ENCODE data around the gene CD59. TPM values are rescaled to one million over a fixed set of nuclear protein-coding genes. Genes with fewer than 3 reads are reported as not detected.

The CD59 gene
- total RNA-seq, 1 experiment from 2014 or later, result 204 TPM

GRCh38 chr11:33697997-33698396, 38.2 kb downstream of the CD59 start:
- no peaks in the 10 kb centered on the region for H3K36me3 ChIP-seq (ENCODE audit: insufficient read depth, low read length, poor library complexity, severe bottlenecking)
- no peak for TF ChIP-seq EZH2 (IDR thresholded peaks at IDR 0.05; ENCODE audit: borderline replicate concordance, low read depth, low read length, poor library complexity, severe bottlenecking)
- TF ChIP-seq, protein P1, sequence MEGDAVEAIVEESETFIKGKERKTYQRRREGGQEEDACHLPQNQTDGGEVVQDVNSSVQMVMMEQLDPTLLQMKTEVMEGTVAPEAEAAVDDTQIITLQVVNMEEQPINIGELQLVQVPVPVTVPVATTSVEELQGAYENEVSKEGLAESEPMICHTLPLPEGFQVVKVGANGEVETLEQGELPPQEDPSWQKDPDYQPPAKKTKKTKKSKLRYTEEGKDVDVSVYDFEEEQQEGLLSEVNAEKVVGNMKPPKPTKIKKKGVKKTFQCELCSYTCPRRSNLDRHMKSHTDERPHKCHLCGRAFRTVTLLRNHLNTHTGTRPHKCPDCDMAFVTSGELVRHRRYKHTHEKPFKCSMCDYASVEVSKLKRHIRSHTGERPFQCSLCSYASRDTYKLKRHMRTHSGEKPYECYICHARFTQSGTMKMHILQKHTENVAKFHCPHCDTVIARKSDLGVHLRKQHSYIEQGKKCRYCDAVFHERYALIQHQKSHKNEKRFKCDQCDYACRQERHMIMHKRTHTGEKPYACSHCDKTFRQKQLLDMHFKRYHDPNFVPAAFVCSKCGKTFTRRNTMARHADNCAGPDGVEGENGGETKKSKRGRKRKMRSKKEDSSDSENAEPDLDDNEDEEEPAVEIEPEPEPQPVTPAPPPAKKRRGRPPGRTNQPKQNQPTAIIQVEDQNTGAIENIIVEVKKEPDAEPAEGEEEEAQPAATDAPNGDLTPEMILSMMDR (conservative IDR thresholded peaks at IDR 0.05; ENCODE audit: low read depth, low read length), result no peak
- no peaks in the 10 kb centered on the region for H3K9me3 ChIP-seq (ENCODE audit: low read depth, low read length, poor library complexity, severe bottlenecking)
- intact Hi-C loops (cut with micrococcal nuclease; ENCODE audit: unreplicated experiment), result no loop called here
- H3K4me1 ChIP-seq (ENCODE audit: insufficient read depth, low read length, poor library complexity, severe bottlenecking), result peaks cover 63% of the 10 kb centered on the region
- ChIA-PET CTCF (no interaction called here), POLR2A (ENCODE audit: low non-redundant PET) (no interaction called here)
- H3K4me3 ChIP-seq (ENCODE audit: low read depth, low read length, poor library complexity, severe bottlenecking), result no peak overlapping the region
- H3K27ac ChIP-seq (ENCODE audit: low read depth, low read length, poor library complexity, severe bottlenecking), result no peak overlapping the region
- BruUV-seq (replicated peaks), result no TSS peak
- DNase-seq (ENCODE audit: low spot score), result no peak
- no peaks in the 10 kb centered on the region for H3K27me3 ChIP-seq (replicated peaks; ENCODE audit: insufficient read depth, low read depth, low read length, poor library complexity)

- no TSS peak for BruUV-seq (replicated peaks)
- H3K36me3 ChIP-seq (ENCODE audit: insufficient read depth, low read length, poor library complexity, severe bottlenecking), result no peaks in the 10 kb centered on the region
- H3K4me1 ChIP-seq (ENCODE audit: insufficient read depth, low read length, poor library complexity, severe bottlenecking), result peaks cover 70% of the 10 kb centered on the region
- no peaks in the 10 kb centered on the region for H3K9me3 ChIP-seq (ENCODE audit: low read depth, low read length, poor library complexity, severe bottlenecking)
- intact Hi-C loops (cut with micrococcal nuclease; ENCODE audit: unreplicated experiment), result no loop called here
- ChIA-PET CTCF (no interaction called here), POLR2A (ENCODE audit: low non-redundant PET) (no interaction called here)
- H3K4me3 ChIP-seq (ENCODE audit: low read depth, low read length, poor library complexity, severe bottlenecking), result no peak overlapping the region
- H3K27me3 ChIP-seq (replicated peaks; ENCODE audit: insufficient read depth, low read depth, low read length, poor library complexity), result no peaks in the 10 kb centered on the region
- TF ChIP-seq EZH2 (IDR thresholded peaks at IDR 0.05; ENCODE audit: borderline replicate concordance, low read depth, low read length, poor library complexity, severe bottlenecking), result no peak
- TF ChIP-seq, protein P1 (conservative IDR thresholded peaks at IDR 0.05; ENCODE audit: low read depth, low read length), result no peak
- no peak overlapping the region for H3K27ac ChIP-seq (ENCODE audit: low read depth, low read length, poor library complexity, severe bottlenecking)
- peak; percentile 75 for DNase-seq (ENCODE audit: low spot score)
These were observed 39.1 kb downstream of the CD59 start for GRCh38 chr11:33696931-33697638.

- no peak for DNase-seq (ENCODE audit: low spot score)
- Histone ChIP-seq H3K4me1 (ENCODE audit: insufficient read depth, low read length, poor library complexity, severe bottlenecking) (peaks cover 70% of the 10 kb centered on the region), H3K27ac (ENCODE audit: low read depth, low read length, poor library complexity, severe bottlenecking) (peak overlapping the region; percentile 3), H3K36me3 (ENCODE audit: insufficient read depth, low read length, poor library complexity, severe bottlenecking) (no peaks in the 10 kb centered on the region), H3K9me3 (ENCODE audit: low read depth, low read length, poor library complexity, severe bottlenecking) (no peaks in the 10 kb centered on the region), H3K4me3 (ENCODE audit: low read depth, low read length, poor library complexity, severe bottlenecking) (no peak overlapping the region), H3K27me3 (replicated peaks; ENCODE audit: insufficient read depth, low read depth, low read length, poor library complexity) (no peaks in the 10 kb centered on the region)
- ChIA-PET POLR2A (ENCODE audit: low non-redundant PET) (no interaction called here), CTCF (no interaction called here)
- no TSS peak for BruUV-seq (replicated peaks)
- intact Hi-C loops (cut with micrococcal nuclease; ENCODE audit: unreplicated experiment), result no loop called here
- no peak for TF ChIP-seq EZH2 (IDR thresholded peaks at IDR 0.05; ENCODE audit: borderline replicate concordance, low read depth, low read length, poor library complexity, severe bottlenecking)
- TF ChIP-seq, protein P1 (conservative IDR thresholded peaks at IDR 0.05; ENCODE audit: low read depth, low read length), result no peak
These were observed 39.8 kb downstream of the CD59 start for GRCh38 chr11:33696411-33696810.
